ENCODE results near the gene UBAC1.

Gene UBAC1

GRCh38 chr9:135888766-135889394 lies 72.3 kb downstream of the UBAC1 start:
- TF ChIP-seq POLR2AphosphoS5 (IDR thresholded peaks at IDR 0.05; ENCODE audit: low read depth) (no peak), CTCF (IDR thresholded peaks at IDR 0.05; ENCODE audit: insufficient read depth, low read length) (no peak), REST (IDR thresholded peaks at IDR 0.05; ENCODE audit: insufficient replicate concordance, low read depth) (no peak), GABPA (IDR thresholded peaks at IDR 0.05; ENCODE audit: low read depth) (no peak), SPI1 (IDR thresholded peaks at IDR 0.05; ENCODE audit: borderline replicate concordance, low read depth) (no peak)
- Histone ChIP-seq H3K27me3 (ENCODE audit: insufficient read depth, poor library complexity, severe bottlenecking) (no peaks in the 10 kb centered on the region), H3K4me3 (replicated peaks; ENCODE audit: insufficient read depth, low read length) (no peak overlapping the region), H3K27ac (replicated peaks) (no peak overlapping the region; the same call in 1 of the 2 replicates)
- no peak for DNase-seq (ENCODE audit: low read depth in 1 of 2, low spot score in 1 of 2)

DNA sequence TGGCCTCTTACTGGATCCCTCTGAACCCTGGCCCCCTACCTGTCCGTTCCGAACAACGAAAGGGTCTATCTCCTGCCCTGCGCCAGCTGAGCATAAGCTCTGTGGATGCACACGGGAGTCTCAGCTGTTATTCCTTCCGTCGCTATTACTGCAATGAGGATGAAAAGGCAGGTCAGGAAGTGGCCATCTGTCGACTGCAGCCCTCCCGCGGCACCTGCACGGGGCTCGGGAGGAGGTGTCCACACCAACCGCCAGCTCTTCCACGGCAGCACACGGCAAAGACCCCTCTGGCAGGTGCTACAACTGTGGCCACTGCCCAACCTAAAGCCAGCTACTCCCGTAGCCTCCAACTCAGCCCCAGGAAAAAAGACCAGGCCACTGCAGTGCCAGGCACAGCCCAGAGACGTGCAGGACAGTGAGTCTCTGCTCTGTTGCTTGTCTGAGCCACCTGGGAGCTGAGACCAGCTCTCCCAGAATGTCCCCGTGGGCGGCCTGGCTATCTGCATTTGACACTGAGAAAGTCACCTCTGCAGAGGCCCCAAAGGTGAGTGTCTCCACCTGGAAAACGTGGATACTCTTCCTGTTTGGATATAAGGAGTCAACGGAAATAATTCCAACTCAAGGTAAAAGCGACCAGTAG lies 72.9 kb downstream of the UBAC1 start:
- Histone ChIP-seq H3K4me3 (replicated peaks; ENCODE audit: insufficient read depth, low read length) (peak overlapping the region; percentile 14), H3K27ac (replicated peaks) (peak overlapping the region; percentile 69)
- TF ChIP-seq POLR2AphosphoS5 (IDR thresholded peaks at IDR 0.05; ENCODE audit: low read depth), result no peak
- no peak for TF ChIP-seq SPI1 (IDR thresholded peaks at IDR 0.05; ENCODE audit: borderline replicate concordance, low read depth)
- no peak for TF ChIP-seq CTCF (IDR thresholded peaks at IDR 0.05; ENCODE audit: insufficient read depth, low read length)
- TF ChIP-seq REST (IDR thresholded peaks at IDR 0.05; ENCODE audit: insufficient replicate concordance, low read depth), result no peak
- TF ChIP-seq GABPA (IDR thresholded peaks at IDR 0.05; ENCODE audit: low read depth), result no peak

GRCh38 chr9:135887585-135888050 lies 73.6 kb downstream of the UBAC1 start:
- Histone ChIP-seq H3K4me3 (replicated peaks; ENCODE audit: insufficient read depth, low read length) (peak overlapping the region; percentile 14), H3K27me3 (ENCODE audit: insufficient read depth, poor library complexity, severe bottlenecking) (no peaks in the 10 kb centered on the region), H3K27ac (replicated peaks) (peak overlapping the region; percentile 69)
- peak; percentile 82 to 85 for DNase-seq (ENCODE audit: low read depth in 1 of 2, low spot score in 1 of 2)
- no peak for TF ChIP-seq POLR2AphosphoS5 (IDR thresholded peaks at IDR 0.05; ENCODE audit: low read depth)
- peak; percentile 37; the same call in 1 of the 2 replicates for TF ChIP-seq SPI1 (IDR thresholded peaks at IDR 0.05; ENCODE audit: borderline replicate concordance, low read depth)
- TF ChIP-seq CTCF (IDR thresholded peaks at IDR 0.05; ENCODE audit: insufficient read depth, low read length), result no peak
- TF ChIP-seq REST (IDR thresholded peaks at IDR 0.05; ENCODE audit: insufficient replicate concordance, low read depth), result no peak
- no peak for TF ChIP-seq GABPA (IDR thresholded peaks at IDR 0.05; ENCODE audit: low read depth)

More for the DNA sequence above, 72.9 kb downstream of the UBAC1 start:
- no peak for DNase-seq (ENCODE audit: low read depth in 1 of 2, low spot score in 1 of 2)
- H3K27me3 ChIP-seq (ENCODE audit: insufficient read depth, poor library complexity, severe bottlenecking), result no peaks in the 10 kb centered on the region

Measured in HL-60 (cell line).